HG03460 (cell line): ENCODE results near the gene RAMACL.

Source experiments
- ATAC-seq: cut with Tn5 transposase; IDR thresholded peaks from one replicate; pipeline ENCODE4 v1.9.1; 2021; ENCODE audit not compliant: unreplicated experiment

RAMACL gene

GRCh38 chr6:166618866-166619761 lies 32.6 kb upstream of the RAMACL start:
- no peak for ATAC-seq

- no peak for ATAC-seq
Observed at GRCh38 chr6:166618251-166618650, 31.8 kb upstream of the RAMACL start.

GRCh38 chr6:166617359-166617758 lies 30.9 kb upstream of the RAMACL start:
- no peak for ATAC-seq

GRCh38 chr6:166616261-166617238 lies 30.1 kb upstream of the RAMACL start:
- no peak for ATAC-seq

GRCh38 chr6:166615059-166615770 lies 28.7 kb upstream of the RAMACL start:
- no peak for ATAC-seq

GRCh38 chr6:166614589-166614988 lies 28.1 kb upstream of the RAMACL start:
- no peak for ATAC-seq

GRCh38 chr6:166614171-166614583 lies 27.7 kb upstream of the RAMACL start:
- no peak for ATAC-seq

- ATAC-seq, result no peak
Observed at GRCh38 chr6:166613027-166613426, 26.5 kb upstream of the RAMACL start.

- ATAC-seq, result no peak
Observed at GRCh38 chr6:166612471-166612881, 26.0 kb upstream of the RAMACL start.

GRCh38 chr6:166611631-166612030 lies 25.2 kb upstream of the RAMACL start:
- no peak for ATAC-seq

GRCh38 chr6:166610069-166610468 lies 23.6 kb upstream of the RAMACL start:
- ATAC-seq, result no peak

GRCh38 chr6:166608774-166609173 lies 22.3 kb upstream of the RAMACL start:
- ATAC-seq, result no peak

GRCh38 chr6:166605752-166606151 lies 19.3 kb upstream of the RAMACL start:
- ATAC-seq, result no peak

- no peak for ATAC-seq
Observed at GRCh38 chr6:166604911-166605310, 18.4 kb upstream of the RAMACL start.

GRCh38 chr6:166604328-166604727 lies 17.9 kb upstream of the RAMACL start:
- ATAC-seq, result no peak

GRCh38 chr6:166603043-166603690 lies 16.7 kb upstream of the RAMACL start:
- ATAC-seq, result no peak

- no peak for ATAC-seq
Observed at GRCh38 chr6:166601956-166602355, 15.5 kb upstream of the RAMACL start.

- ATAC-seq, result no peak
Observed at GRCh38 chr6:166600931-166601330, 14.5 kb upstream of the RAMACL start.

- ATAC-seq, result no peak
Observed at GRCh38 chr6:166599205-166599604, 12.7 kb upstream of the RAMACL start.

GRCh38 chr6:166598441-166599138 lies 12.1 kb upstream of the RAMACL start:
- ATAC-seq, result no peak
